Heart left ventricle (tissue), 13 donors: ENCODE results near the gene BANF1.

Experiments
- CTCF ChIP-seq, 12 donors: fragments of 200-600 bp; sonication (generic) in 4 of 12; IDR thresholded peaks; one replicate each; pipeline versions ENCODE4 v1.5.0 to v1.8.0; 2018 to 2022; ENCODE audit warnings: antibody characterized with exemption in 12 of 12, mild to moderate bottlenecking in 5 of 12
- POLR2A ChIP-seq, 2 donors: fragments of 450-650 bp; IDR thresholded peaks; one replicate each; pipeline ENCODE4 v1.6.1; 2017; ENCODE audit warnings: antibody characterized with exemption in 2 of 2, mild to moderate bottlenecking in 2 of 2, moderate library complexity in 2 of 2
- donor health status: ischemic (EF 13 %, LVEDD 7.1; RV severe dilation, severe dysfunction).
- donor health status: DM: no; HTN: yes; CAD: no.
- donor health status: DM: no; HTN: no; CAD: no.
- donor health status: ischemic (EF 25% LVEDD 6.9; RV normal size, moderate dysfunction).
- donor health status: ischemic (EF 25% LVEDD 5.7; RV mildly dilated, moderate dysfunction).
- donor health status: ischemic (EF 35%, LVEDD 5.7; RV mildly dilated, moderate dysfunction).
- donor health status: nonischemic (EF 11% LVEDD 7.7; RV severe dilation, severe dysfunction).
- donor health status: DM: yes; HTN: yes; CAD: no.
- donor health status: PGD.
- donor health status: ischemic (EF 29% LVEDD 5.4; RV normal size, mild dysfunction).
- donor health status: nonischemic (EF 23%, LVEDD 6.1; RV moderate dilation, normal function).

- TF ChIP-seq CTCF (IDR thresholded peaks at IDR 0.05) (no peak), POLR2A (IDR thresholded peaks at IDR 0.05) (no peak)
These were observed 30.2 kb upstream of the BANF1 start for GRCh38 chr11:65972116-65972515.
